SH-SY5Y (cell line): ENCODE results near the gene PROSER3.

Experiments
- GATA2 ChIP-seq: IDR thresholded peaks from 2 replicates; pipeline ENCODE4 v1.6.1; 2011; ENCODE audit warnings: mild to moderate bottlenecking, low read depth, low read length
- GATA3 ChIP-seq: IDR thresholded peaks from 2 replicates; pipeline ENCODE4 v1.6.1; 2011; ENCODE audit warnings: low read depth, mild to moderate bottlenecking, low read length, moderate library complexity

- TF ChIP-seq GATA2, result no peak
- no peak for TF ChIP-seq GATA3
Observed at GRCh38 chr19:35790981-35791813, 33.2 kb downstream of the PROSER3 start.
